ENCODE results near the gene NISCH. TPM values are rescaled to one million over a fixed set of nuclear protein-coding genes. Genes with fewer than 3 reads are reported as not detected.

Gene NISCH
- total RNA-seq, 1 donor from 2014 or later = 89.5 TPM

DNA sequence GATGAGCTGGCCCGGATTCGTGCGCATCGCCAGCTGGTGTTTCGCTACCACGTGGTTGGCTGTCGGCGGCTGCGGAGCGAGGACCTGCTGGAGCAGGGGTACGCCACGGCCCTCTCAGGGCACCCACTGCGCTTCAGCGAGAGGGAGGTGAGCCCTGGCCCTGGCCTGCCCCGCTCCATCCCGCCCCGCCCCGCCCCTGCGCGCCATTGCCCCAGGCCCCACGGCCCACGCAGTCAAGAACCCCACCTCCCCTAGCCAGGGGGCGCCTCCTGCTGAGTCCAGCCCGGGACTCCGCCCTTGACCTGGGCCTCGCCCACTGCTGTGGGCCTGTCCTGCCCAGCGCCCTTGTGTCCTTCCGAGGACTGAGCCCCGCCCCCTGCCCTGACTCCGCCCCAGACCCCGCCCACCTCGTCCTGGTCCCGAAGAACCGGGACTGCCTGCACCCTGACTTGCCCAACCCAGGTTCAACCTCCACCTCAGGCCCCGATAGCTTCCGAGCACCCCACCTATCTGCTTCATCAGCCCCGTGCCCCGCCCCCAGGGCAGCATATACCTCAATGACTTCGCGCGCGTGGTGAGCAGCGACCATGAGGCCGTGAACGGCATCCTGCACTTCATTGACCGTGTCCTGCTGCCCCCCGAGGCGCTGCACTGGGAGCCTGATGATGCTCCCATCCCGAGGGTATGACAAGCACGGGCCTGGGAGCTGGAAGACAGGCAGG lies 63.5 kb downstream of the NISCH start:
- POLR2A ChIA-PET = no interaction called here
- Mint-ChIP-seq H3K27me3 (no peaks in the 10 kb centered on the region), H3K36me3 (ENCODE audit: low read depth) (no peaks in the 10 kb centered on the region), H3K9me3 (no peaks in the 10 kb centered on the region), H3K27ac (no peak overlapping the region), H3K4me1 (no peaks in the 10 kb centered on the region), H3K4me3 (no peak overlapping the region)
- CTCF ChIA-PET = no interaction called here
- ATAC-seq (ENCODE audit: low read depth) (no peak), DNase-seq (no peak)
- TF ChIP-seq, protein P1, sequence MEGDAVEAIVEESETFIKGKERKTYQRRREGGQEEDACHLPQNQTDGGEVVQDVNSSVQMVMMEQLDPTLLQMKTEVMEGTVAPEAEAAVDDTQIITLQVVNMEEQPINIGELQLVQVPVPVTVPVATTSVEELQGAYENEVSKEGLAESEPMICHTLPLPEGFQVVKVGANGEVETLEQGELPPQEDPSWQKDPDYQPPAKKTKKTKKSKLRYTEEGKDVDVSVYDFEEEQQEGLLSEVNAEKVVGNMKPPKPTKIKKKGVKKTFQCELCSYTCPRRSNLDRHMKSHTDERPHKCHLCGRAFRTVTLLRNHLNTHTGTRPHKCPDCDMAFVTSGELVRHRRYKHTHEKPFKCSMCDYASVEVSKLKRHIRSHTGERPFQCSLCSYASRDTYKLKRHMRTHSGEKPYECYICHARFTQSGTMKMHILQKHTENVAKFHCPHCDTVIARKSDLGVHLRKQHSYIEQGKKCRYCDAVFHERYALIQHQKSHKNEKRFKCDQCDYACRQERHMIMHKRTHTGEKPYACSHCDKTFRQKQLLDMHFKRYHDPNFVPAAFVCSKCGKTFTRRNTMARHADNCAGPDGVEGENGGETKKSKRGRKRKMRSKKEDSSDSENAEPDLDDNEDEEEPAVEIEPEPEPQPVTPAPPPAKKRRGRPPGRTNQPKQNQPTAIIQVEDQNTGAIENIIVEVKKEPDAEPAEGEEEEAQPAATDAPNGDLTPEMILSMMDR (IDR thresholded peaks at IDR 0.05) = no peak
- intact Hi-C loops (cut with micrococcal nuclease) = no loop called here

DNA sequence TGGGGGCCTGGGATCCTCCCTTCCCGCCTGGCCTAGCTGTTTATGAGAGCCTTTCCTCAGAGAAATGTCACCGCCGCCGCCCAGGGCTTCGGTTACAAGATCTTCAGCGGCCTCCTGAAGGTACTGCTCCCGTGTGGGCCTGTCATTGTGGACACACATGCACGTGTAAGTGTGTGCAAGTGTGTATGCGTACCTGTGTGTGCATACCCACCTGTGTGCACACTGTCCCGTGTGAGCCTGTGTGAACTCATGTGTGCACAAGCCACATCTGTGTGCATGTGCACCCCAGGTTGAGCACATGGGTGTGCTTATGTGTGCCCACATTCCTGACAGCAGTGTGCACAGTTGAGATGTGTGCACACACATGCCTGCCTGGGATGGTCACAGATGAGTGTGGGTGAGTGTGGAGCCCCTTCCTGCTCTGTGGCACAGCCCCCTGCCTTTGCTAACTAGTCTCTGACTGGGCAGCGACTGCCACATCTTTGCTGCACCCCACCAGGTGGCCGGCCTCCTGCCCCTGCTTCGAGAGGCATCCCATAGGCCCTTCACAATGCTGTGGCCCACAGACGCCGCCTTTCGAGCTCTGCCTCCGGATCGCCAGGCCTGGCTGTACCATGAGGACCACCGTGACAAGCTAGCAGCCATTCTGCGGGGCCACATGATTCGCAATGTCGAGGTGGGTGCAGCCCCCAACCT lies 64.2 kb downstream of the NISCH start:
- H3K27ac Mint-ChIP-seq = no peak overlapping the region
- ATAC-seq (ENCODE audit: low read depth) (no peak), DNase-seq (no peak)
- H3K9me3 Mint-ChIP-seq = no peaks in the 10 kb centered on the region
- H3K4me1 Mint-ChIP-seq = no peaks in the 10 kb centered on the region
- TF ChIP-seq, protein P1 (IDR thresholded peaks at IDR 0.05) = no peak
- intact Hi-C loops (cut with micrococcal nuclease) = no loop called here
- peaks cover 1% of the 10 kb centered on the region for H3K36me3 Mint-ChIP-seq (ENCODE audit: low read depth)
- ChIA-PET POLR2A (no interaction called here), CTCF (no interaction called here)
- H3K27me3 Mint-ChIP-seq = no peaks in the 10 kb centered on the region
- H3K4me3 Mint-ChIP-seq = no peak overlapping the region

DNA sequence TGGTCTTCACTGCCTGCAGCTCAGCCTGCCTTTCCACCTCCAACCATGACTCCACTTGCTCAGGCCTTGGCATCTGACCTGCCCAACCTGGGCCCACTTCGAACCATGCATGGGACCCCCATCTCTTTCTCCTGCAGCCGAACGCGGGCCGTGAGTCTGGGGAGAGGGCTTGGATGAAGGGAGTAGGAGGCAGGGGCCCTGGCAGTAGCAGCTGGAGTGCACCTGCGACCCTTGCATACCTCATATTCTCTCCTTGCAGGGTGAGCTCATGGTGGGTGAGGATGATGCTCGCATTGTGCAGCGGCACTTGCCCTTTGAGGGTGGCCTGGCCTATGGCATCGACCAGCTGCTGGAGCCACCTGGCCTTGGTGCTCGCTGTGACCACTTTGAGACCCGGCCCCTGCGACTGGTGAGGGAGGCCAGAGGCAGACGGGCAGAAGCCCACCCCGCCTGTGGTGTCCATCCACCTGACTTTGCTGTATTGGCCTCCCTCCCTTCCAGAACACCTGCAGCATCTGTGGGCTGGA lies 64.8 kb downstream of the NISCH start:
- H3K4me3 Mint-ChIP-seq = no peak overlapping the region
- ChIA-PET CTCF (no interaction called here), POLR2A (no interaction called here)
- DNase-seq (no peak), ATAC-seq (ENCODE audit: low read depth) (no peak)
- no peak overlapping the region for H3K27ac Mint-ChIP-seq
- intact Hi-C loops (cut with micrococcal nuclease) = no loop called here
- TF ChIP-seq, protein P1 (IDR thresholded peaks at IDR 0.05) = no peak
- H3K36me3 Mint-ChIP-seq (ENCODE audit: low read depth) = peaks cover 1% of the 10 kb centered on the region
- no peaks in the 10 kb centered on the region for H3K27me3 Mint-ChIP-seq
- no peaks in the 10 kb centered on the region for H3K9me3 Mint-ChIP-seq
- H3K4me1 Mint-ChIP-seq = no peaks in the 10 kb centered on the region

DNA sequence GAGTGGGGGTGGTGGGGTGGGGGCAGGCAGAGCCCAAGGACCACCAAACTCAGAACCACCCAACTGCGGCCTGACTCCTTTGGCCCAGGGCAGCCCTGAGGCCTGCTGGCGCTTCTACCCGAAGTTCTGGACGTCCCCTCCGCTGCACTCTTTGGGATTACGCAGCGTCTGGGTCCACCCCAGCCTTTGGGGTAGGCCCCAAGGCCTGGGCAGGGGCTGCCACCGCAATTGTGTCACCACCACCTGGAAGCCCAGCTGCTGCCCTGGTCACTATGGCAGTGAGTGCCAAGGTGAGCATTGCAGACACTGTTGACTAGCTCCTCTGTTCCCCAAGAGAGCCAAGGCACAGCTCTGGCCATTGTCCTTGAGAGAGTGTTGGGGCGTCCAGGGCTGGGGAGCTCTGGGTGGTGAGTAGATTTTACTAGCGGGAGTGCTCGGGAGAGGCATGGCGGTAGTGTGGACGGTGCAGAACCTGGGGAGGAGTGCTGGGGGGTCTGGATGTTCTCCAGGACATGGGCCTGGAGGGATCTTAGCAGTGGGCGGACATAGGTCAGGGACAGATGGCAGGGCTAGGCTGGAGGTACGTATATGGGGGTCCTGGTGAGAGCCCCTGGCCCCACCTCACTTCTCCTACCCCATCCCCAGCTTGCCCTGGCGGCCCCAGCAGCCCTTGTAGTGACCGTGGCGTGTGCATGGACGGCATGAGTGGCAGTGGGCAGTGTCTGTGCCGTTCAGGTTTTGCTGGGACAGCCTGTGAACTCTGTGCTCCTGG lies 65.5 kb downstream of the NISCH start:
- Mint-ChIP-seq H3K4me1 (no peaks in the 10 kb centered on the region), H3K36me3 (ENCODE audit: low read depth) (peaks cover 1% of the 10 kb centered on the region), H3K4me3 (no peak overlapping the region), H3K27ac (no peak overlapping the region), H3K27me3 (no peaks in the 10 kb centered on the region), H3K9me3 (no peaks in the 10 kb centered on the region)
- no peak for DNase-seq
- TF ChIP-seq, protein P1 (IDR thresholded peaks at IDR 0.05) = no peak
- CTCF ChIA-PET = no interaction called here
- POLR2A ChIA-PET = no interaction called here
- intact Hi-C loops (cut with micrococcal nuclease) = no loop called here
- no peak for ATAC-seq (ENCODE audit: low read depth)

DNA sequence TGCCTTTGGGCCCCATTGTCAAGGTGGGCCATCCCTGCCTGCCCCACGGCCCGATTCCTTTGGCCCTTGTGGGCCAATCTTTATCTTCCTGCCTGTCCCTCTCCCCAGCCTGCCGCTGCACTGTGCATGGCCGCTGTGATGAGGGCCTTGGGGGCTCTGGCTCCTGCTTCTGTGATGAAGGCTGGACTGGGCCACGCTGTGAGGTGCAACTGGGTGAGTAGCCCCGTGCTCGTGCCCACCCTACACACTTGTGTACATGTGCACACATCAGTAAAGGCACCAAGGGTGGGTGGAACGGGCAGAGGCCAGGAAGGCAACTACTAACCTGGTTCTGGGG lies 66.1 kb downstream of the NISCH start:
- Mint-ChIP-seq H3K36me3 (ENCODE audit: low read depth) (peaks cover 1% of the 10 kb centered on the region), H3K9me3 (no peaks in the 10 kb centered on the region), H3K27ac (no peak overlapping the region), H3K4me3 (no peak overlapping the region), H3K27me3 (no peaks in the 10 kb centered on the region), H3K4me1 (no peaks in the 10 kb centered on the region)
- ChIA-PET POLR2A (no interaction called here), CTCF (no interaction called here)
- TF ChIP-seq, protein P1 (IDR thresholded peaks at IDR 0.05) = no peak
- DNase-seq = no peak
- no peak for ATAC-seq (ENCODE audit: low read depth)
- intact Hi-C loops (cut with micrococcal nuclease) = no loop called here
